ENCODE data around the gene DSC2. TPM values are rescaled to one million over a fixed set of nuclear protein-coding genes. Genes with fewer than 3 reads are reported as not detected.

Gene DSC2
- total and polyA plus RNA-seq, 2 donors (not counting 3 experiments of a cell fraction or from before 2014, with no cell fraction given) = under 0.01 TPM; not detected in 1

DNA sequence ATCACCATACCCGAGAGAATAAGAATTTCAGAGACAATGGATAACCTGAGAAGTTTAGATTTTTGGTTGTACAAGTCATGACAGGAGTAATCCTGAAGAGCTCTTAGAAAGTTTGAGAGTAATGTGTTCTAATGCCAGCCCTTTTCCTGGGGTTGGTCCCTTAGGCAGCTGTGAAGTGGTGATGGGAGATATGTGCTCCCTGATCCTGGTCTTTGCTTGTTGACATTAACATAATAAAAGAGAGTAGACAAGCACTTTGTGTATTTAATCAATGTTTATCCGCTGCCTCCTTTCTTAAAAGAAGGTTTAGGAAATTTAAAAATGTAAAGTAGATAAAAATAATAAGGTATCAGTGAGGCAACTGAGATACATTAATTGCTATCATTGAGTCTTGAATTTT is 45.9 kb downstream of the DSC2 start:
- H3K4me3 ChIP-seq (replicated peaks in 1 of 3; ENCODE audit: insufficient read depth in 1 of 3, low read depth in 1 of 3, low read length in 3 of 3) = no peak overlapping the region
- no peak for TF ChIP-seq JUN (IDR thresholded peaks at IDR 0.05; ENCODE audit: borderline replicate concordance, insufficient read depth, insufficient read length, low read depth)
- TF ChIP-seq GATA2 (IDR thresholded peaks at IDR 0.05; ENCODE audit: insufficient read depth, insufficient read length, low read depth, low read length) = no peak
- no peak for TF ChIP-seq MYC (IDR thresholded peaks at IDR 0.05; ENCODE audit: low read depth, low read length)
- no peak for TF ChIP-seq EZH2 (IDR thresholded peaks at IDR 0.05; ENCODE audit: borderline replicate concordance, low read depth, low read length, severe bottlenecking)
- TF ChIP-seq, protein P1, sequence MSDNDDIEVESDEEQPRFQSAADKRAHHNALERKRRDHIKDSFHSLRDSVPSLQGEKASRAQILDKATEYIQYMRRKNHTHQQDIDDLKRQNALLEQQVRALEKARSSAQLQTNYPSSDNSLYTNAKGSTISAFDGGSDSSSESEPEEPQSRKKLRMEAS (IDR thresholded peaks at IDR 0.05; ENCODE audit: insufficient read depth, insufficient read length) = no peak
- TF ChIP-seq POLR2A (IDR thresholded peaks at IDR 0.05; ENCODE audit: low read depth, low read length) = no peak
- no peak for TF ChIP-seq FOS (IDR thresholded peaks at IDR 0.05; ENCODE audit: borderline replicate concordance, insufficient read depth, low read length)
- no peak for TF ChIP-seq POLR2AphosphoS5 (IDR thresholded peaks at IDR 0.05; ENCODE audit: insufficient read depth, low read depth, low read length)
- TF ChIP-seq, protein P2, sequence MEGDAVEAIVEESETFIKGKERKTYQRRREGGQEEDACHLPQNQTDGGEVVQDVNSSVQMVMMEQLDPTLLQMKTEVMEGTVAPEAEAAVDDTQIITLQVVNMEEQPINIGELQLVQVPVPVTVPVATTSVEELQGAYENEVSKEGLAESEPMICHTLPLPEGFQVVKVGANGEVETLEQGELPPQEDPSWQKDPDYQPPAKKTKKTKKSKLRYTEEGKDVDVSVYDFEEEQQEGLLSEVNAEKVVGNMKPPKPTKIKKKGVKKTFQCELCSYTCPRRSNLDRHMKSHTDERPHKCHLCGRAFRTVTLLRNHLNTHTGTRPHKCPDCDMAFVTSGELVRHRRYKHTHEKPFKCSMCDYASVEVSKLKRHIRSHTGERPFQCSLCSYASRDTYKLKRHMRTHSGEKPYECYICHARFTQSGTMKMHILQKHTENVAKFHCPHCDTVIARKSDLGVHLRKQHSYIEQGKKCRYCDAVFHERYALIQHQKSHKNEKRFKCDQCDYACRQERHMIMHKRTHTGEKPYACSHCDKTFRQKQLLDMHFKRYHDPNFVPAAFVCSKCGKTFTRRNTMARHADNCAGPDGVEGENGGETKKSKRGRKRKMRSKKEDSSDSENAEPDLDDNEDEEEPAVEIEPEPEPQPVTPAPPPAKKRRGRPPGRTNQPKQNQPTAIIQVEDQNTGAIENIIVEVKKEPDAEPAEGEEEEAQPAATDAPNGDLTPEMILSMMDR (IDR thresholded peaks at IDR 0.05; ENCODE audit: extremely low read depth in 1 of 2, insufficient read depth in 1 of 2, low read depth in 1 of 2, low read length in 2 of 2) = no peak
- FAIRE-seq (no peak), DNase-seq (ENCODE audit: low read depth, low spot score) (no peak)
- H3K9ac ChIP-seq (replicated peaks; ENCODE audit: extremely low read depth, insufficient read depth, low read length) = no peak overlapping the region
- H3K9me3 ChIP-seq (replicated peaks; ENCODE audit: control insufficient read depth, insufficient read depth, low read length) = no peaks in the 10 kb centered on the region
- POLR2A ChIA-PET = no interaction called here
- H3K4me2 ChIP-seq (ENCODE audit: insufficient read depth, low read length) = no peak overlapping the region
- dilution Hi-C loops (cut with MboI; ENCODE audit: extremely low pct_ligation_motif_present, low sequenced_read_pairs) = no loop called here
- H4K20me1 ChIP-seq (replicated peaks; ENCODE audit: control insufficient read depth, extremely low read depth, insufficient read depth, low read length) = no peaks in the 10 kb centered on the region
- H3K27me3 ChIP-seq (ENCODE audit: control insufficient read depth in 2 of 2, insufficient read depth in 2 of 2, low read length in 2 of 2) = no peaks in the 10 kb centered on the region
- H3K4me1 ChIP-seq (ENCODE audit: control insufficient read depth, extremely low read depth, insufficient read depth, low read length) = no peaks in the 10 kb centered on the region
- no peaks in the 10 kb centered on the region for H3K9me1 ChIP-seq (replicated peaks; ENCODE audit: control insufficient read depth, extremely low read depth, insufficient read depth, low read length)
- H3K27ac ChIP-seq (ENCODE audit: insufficient read depth, low read depth, low read length) = no peak overlapping the region
- no peak overlapping the region for H2AFZ ChIP-seq (ENCODE audit: low read depth, low read length)
- no peaks in the 10 kb centered on the region for H3K36me3 ChIP-seq (ENCODE audit: control insufficient read depth in 2 of 2, extremely low read depth in 1 of 2, insufficient read depth in 2 of 2, low read length in 2 of 2)
- CTCF ChIA-PET = no interaction called here
- intact Hi-C loops (cut with micrococcal nuclease) = no loop called here
- no TSS peak for BruUV-seq (replicated peaks)
- no peaks in the 10 kb centered on the region for H3K79me2 ChIP-seq (ENCODE audit: control insufficient read depth, insufficient read depth, low read length)
